Measurements from ENCODE around the gene MAPRE3.

Gene MAPRE3

DNA sequence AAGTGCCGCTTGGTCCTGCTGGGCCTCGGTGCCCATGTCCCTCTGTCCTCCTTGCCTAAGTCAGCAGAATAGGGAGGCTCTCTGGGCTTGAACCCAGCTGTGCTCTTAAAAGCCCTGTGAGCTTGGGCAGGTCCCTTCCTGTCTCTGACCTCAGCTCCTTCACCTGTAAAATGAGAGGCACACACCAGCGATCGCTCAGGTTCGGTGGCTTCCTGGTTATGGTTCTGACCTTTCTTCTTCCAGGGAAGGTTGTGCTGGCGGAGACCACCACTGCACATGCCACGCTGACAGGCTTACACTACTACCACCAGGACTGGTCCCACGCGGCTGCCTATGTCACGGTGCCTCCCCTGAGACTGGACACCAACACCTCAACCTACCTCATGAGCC is 36.1 kb upstream of the MAPRE3 start:
- H3K9me3 ChIP-seq = no peaks in the 10 kb centered on the region
- no peak overlapping the region for H3K4me3 ChIP-seq
- no peak for TF ChIP-seq Cebpa-rat (IDR thresholded peaks at IDR 0.05)
- H3K4me2 ChIP-seq = no peak overlapping the region
- H3K4me1 ChIP-seq = no peaks in the 10 kb centered on the region
- no peaks in the 10 kb centered on the region for H3K27me3 ChIP-seq
- H3K36me3 ChIP-seq = no peaks in the 10 kb centered on the region
- no peaks in the 10 kb centered on the region for H4K20me1 ChIP-seq
- no peak overlapping the region for H3K27ac ChIP-seq
- H3K9ac ChIP-seq = no peak overlapping the region

DNA sequence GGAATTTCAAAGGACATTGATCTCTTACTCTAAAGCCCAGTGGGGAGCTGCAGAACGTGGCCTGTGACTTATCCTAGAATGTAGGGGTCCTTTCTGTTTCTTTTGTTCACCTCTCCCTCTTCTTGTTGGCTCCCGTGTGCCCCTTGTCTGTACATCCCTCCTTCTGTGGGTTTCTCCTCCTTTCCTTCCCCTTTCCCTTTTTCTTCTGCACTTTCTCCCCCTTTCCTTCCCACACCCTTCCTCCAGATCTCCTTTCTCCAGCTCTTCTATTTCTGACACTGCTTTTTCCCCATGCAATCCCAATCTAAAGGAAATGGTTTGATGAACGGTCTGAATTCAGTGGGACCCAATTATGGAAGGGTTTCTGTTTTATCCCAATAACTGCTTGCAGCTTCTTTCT is 35.5 kb upstream of the MAPRE3 start:
- H3K9ac ChIP-seq = no peak overlapping the region
- H3K9me3 ChIP-seq = no peaks in the 10 kb centered on the region
- H3K4me3 ChIP-seq = no peak overlapping the region
- no peak for TF ChIP-seq Cebpa-rat (IDR thresholded peaks at IDR 0.05)
- no peaks in the 10 kb centered on the region for H3K4me1 ChIP-seq
- no peaks in the 10 kb centered on the region for H3K36me3 ChIP-seq
- no peaks in the 10 kb centered on the region for H4K20me1 ChIP-seq
- no peak overlapping the region for H3K27ac ChIP-seq
- no peak overlapping the region for H3K4me2 ChIP-seq
- no peaks in the 10 kb centered on the region for H3K27me3 ChIP-seq

DNA sequence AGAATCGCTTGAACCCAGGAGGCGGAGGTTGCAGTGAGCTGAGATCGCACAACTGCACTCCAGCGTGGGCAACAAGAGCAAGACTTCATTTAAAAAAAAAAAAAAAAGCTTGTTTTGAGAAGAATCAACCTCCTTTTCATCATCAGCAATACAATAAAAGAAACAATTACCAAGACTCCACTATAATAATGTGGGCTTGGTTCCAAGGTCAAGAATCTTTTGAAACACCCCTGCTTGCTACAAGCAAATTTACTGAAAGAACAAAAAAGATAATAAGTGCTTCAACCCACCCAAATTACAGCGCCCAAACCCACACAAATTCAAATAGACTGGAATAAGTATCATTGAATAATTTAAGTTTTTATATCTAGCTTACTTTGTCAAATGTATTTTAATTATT is 33.6 kb upstream of the MAPRE3 start:
- no peaks in the 10 kb centered on the region for H3K27me3 ChIP-seq
- no peak overlapping the region for H3K4me2 ChIP-seq

DNA sequence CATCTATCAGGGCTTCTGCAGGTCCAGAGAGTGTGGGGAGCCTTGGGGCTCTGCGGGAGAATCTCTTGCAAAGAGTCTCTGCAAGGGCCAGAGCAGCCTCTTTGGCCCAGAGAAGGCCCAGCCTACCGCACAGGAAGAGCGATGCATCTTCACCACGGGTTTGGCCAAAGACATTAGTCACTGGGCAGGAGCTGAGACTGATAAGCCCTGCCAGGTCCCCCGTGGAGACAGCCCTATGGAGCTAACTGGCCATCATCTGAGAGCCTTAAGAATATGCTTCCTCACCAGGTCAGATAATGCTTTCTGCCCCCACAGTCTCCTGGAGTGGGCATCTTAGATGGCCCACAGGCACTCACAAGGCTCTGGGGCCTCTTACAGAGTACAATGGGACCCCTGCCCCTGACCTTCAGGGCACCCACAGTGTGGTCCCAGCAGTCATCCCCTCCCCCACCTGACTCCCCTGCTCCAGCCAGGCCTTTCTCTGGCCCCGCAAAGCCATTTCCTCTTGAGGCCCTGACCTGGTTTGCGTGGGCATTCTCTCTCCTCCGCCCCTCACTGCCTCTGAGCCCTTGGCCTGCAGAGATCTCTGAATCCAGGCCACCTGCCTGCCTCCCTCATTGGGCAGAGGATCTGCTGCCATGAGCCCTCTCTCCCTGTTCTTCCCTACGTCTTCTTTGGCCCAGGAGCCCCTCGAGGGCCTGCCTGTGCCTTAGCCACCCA is 31.9 kb upstream of the MAPRE3 start:
- Histone ChIP-seq H3K9ac (no peak overlapping the region), H3K4me3 (no peak overlapping the region), H3K27ac (no peak overlapping the region), H3K36me3 (no peaks in the 10 kb centered on the region), H3K4me2 (no peak overlapping the region), H3K27me3 (no peaks in the 10 kb centered on the region), H4K20me1 (no peaks in the 10 kb centered on the region), H3K9me3 (no peaks in the 10 kb centered on the region), H3K4me1 (no peaks in the 10 kb centered on the region)
- no peak for TF ChIP-seq Cebpa-rat (IDR thresholded peaks at IDR 0.05)

More for the DNA sequence above, 33.6 kb upstream of the MAPRE3 start:
- no peak overlapping the region for H3K9ac ChIP-seq
- H4K20me1 ChIP-seq = no peaks in the 10 kb centered on the region
- no peaks in the 10 kb centered on the region for H3K9me3 ChIP-seq
- no peaks in the 10 kb centered on the region for H3K4me1 ChIP-seq
- H3K4me3 ChIP-seq = no peak overlapping the region
- TF ChIP-seq Cebpa-rat (IDR thresholded peaks at IDR 0.05) = no peak
- H3K27ac ChIP-seq = no peak overlapping the region
- no peaks in the 10 kb centered on the region for H3K36me3 ChIP-seq

DNA sequence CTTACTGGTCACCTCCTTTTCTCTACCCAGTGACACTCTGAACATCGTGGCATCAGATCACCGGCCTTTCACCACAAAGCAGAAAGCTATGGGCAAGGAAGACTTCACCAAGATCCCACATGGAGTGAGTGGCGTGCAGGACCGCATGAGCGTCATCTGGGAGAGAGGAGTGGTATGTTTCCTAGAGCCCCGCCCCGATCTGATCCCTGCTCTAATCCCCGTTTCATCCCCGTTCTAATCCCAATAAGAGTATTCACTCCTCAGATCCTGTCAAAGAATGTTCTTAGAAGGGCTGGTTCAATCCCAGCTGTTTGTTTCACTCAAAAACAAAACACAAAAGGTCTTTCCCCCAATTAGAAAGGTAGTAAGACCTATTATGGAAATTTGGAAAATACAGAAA is 30.4 kb upstream of the MAPRE3 start:
- no peaks in the 10 kb centered on the region for H4K20me1 ChIP-seq
- no peaks in the 10 kb centered on the region for H3K36me3 ChIP-seq
- no peaks in the 10 kb centered on the region for H3K9me3 ChIP-seq
- H3K4me2 ChIP-seq = no peak overlapping the region
- no peaks in the 10 kb centered on the region for H3K27me3 ChIP-seq
- TF ChIP-seq Cebpa-rat (IDR thresholded peaks at IDR 0.05) = no peak
- H3K4me3 ChIP-seq = no peak overlapping the region
- H3K4me1 ChIP-seq = no peaks in the 10 kb centered on the region
- no peak overlapping the region for H3K9ac ChIP-seq
- no peak overlapping the region for H3K27ac ChIP-seq

DNA sequence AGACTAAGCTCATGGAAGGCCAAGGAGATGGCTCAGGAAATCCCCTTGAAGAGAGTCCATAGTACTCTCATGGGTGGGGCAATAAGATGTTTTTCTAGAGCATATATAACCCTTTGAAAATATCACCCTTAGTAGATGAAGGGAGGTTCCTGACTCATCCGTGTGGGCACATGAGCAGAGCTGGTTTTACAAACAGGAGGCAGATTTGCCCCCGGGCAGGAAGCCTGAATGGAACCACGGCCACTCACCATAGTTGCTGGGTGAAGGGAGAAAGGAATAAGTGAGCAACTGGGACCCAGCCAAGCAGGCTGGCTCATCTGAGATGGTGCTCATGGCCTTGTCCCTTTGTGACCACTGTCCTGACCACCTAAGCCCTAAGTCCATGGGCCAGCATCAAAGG is 29.0 kb upstream of the MAPRE3 start:
- H3K9me3 ChIP-seq = no peaks in the 10 kb centered on the region
- no peaks in the 10 kb centered on the region for H4K20me1 ChIP-seq
- H3K4me1 ChIP-seq = no peaks in the 10 kb centered on the region
- H3K9ac ChIP-seq = no peak overlapping the region
- no peaks in the 10 kb centered on the region for H3K36me3 ChIP-seq
- TF ChIP-seq Cebpa-rat (IDR thresholded peaks at IDR 0.05) = no peak
- no peak overlapping the region for H3K27ac ChIP-seq
- no peak overlapping the region for H3K4me2 ChIP-seq
- no peak overlapping the region for H3K4me3 ChIP-seq
- no peaks in the 10 kb centered on the region for H3K27me3 ChIP-seq

DNA sequence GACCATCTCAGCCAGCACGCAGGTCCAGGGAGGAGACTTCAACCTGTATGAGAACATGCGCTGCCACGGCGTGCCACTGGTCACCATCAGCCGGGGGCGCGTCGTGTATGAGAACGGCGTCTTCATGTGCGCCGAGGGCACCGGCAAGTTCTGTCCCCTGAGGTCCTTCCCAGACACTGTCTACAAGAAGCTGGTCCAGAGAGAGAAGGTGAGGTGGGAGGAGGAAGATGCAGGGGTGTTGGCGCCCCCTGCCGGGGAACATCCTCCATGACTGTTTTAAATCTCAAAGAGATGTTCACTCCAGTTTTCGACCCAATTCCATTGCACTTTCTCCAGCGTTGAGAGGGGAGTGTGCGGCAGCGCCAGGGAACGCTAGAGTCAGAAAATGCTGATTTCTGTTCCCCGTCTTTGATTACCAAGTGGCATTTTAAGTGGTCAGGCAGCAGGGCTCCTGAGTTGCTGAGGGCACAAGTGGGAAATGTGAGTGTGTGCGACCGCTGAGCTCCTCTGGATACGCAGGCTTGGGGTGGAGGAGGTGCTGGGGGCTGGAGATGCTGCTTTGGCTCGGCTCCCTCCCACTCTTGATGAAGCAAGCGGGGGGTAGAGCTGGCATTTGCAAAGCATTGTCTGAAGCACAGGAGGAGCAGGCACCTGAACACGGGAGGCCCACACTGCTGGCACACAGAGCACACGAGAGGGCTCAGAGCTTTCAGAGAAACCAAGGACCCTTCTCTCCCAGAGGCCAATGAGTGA is 27.7 kb upstream of the MAPRE3 start:
- H3K9ac ChIP-seq = no peak overlapping the region
- H3K4me2 ChIP-seq = no peak overlapping the region
- H3K27ac ChIP-seq = no peak overlapping the region
- no peaks in the 10 kb centered on the region for H3K9me3 ChIP-seq
- H4K20me1 ChIP-seq = no peaks in the 10 kb centered on the region
- no peaks in the 10 kb centered on the region for H3K27me3 ChIP-seq
- no peak for TF ChIP-seq Cebpa-rat (IDR thresholded peaks at IDR 0.05)
- H3K36me3 ChIP-seq = no peaks in the 10 kb centered on the region
- no peak overlapping the region for H3K4me3 ChIP-seq
- no peaks in the 10 kb centered on the region for H3K4me1 ChIP-seq

DNA sequence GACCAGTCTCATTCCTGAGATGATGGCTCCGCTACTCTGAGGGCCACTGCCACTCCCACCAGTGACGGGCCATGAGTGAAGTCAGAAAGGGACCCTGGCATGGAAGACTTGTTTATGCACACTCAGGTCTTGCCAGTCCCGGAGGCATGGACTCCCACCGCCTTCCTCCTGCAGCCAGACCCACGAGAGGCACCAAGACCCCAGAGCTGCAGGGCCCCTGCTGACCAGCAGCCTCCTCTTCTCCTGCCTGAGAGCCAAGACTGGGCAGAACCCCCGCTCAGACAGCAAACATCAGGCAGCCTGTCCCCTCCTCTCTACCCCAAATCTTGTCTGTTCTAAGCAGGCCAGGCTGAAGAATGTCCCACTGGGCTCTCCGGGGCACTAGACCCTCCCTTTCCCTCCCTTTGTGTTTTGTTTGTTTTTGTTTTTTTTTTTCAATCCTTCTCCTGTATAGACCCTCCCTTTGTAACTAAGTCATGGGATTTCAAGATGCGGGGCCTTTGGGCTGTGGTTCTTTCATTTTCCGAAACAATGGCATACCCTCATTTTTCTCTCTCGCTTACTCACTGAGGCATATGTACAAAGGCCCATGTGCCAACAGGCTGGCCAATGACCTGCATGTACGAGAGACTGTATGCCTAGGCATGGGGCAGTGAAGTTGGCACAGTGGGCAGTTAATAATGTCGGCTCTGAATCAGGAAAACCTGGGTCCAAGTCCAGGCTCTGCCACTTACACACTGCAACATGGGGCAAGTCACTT is 24.3 kb upstream of the MAPRE3 start:
- no peak for TF ChIP-seq Cebpa-rat (IDR thresholded peaks at IDR 0.05)
- no peaks in the 10 kb centered on the region for H3K27me3 ChIP-seq
- no peak overlapping the region for H3K4me3 ChIP-seq
- no peak overlapping the region for H3K4me2 ChIP-seq
- no peaks in the 10 kb centered on the region for H4K20me1 ChIP-seq
- H3K27ac ChIP-seq = no peak overlapping the region
- H3K9ac ChIP-seq = no peak overlapping the region
- 0 out of 2 replicates have a peak, but pooled peaks cover under 1% of the 10 kb centered on the region for H3K4me1 ChIP-seq
- H3K9me3 ChIP-seq = no peaks in the 10 kb centered on the region
- H3K36me3 ChIP-seq = no peaks in the 10 kb centered on the region

DNA sequence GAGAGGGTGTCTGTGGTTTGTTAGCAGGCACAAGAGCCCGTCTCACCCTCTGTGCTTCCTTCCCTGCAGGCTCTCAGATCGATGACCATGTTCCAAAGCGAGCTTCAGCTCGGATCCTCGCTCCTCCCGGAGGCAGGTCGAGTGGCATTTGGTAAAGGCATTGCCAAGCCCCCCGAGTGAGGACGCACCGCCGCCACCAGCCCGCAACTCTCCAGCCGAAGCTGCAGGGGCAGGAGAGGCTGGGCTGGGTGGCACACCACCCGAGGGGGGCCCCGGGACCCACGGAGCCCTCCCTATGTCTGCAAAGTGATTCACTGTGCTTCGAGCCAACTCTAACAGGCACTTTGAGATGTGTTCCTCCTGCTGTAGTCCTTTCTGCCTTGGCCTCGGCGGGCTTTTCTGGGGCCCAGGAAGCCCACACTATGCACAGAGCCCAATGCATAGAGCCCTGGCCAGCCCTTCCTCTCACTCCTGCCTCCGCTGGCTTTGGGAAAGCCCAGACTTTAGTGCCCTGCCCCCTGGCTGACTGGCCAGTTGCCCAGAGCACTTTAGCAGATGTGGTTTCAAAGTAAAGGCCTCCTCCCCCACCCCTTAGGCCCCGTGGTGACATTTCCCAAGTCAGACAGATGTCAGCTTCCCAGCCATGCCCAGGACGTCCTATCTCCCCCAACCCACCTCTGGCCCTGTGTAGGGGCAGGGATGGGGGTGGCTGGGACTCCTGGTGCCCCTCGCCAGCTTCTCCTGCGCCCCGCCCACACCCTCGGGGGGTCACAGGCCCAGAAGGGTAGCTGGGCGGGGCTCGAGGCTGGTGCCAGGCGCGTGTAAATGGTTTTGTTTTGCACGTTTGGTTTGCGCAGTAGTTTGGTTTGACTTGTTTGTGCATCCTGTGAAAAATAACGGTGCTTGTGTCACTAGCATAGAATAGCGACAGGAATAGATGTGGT is 23.3 kb upstream of the MAPRE3 start:
- Histone ChIP-seq H3K4me3 (no peak overlapping the region), H3K27me3 (no peaks in the 10 kb centered on the region), H4K20me1 (no peaks in the 10 kb centered on the region), H3K36me3 (no peaks in the 10 kb centered on the region), H3K9me3 (no peaks in the 10 kb centered on the region), H3K27ac (no peak overlapping the region), H3K4me1 (peaks cover 10% of the 10 kb centered on the region; the same call in 1 of the 2 replicates), H3K4me2 (no peak overlapping the region), H3K9ac (no peak overlapping the region)
- TF ChIP-seq Cebpa-rat (IDR thresholded peaks at IDR 0.05) = no peak
